Mesodermal cell (in vitro differentiated cells): ENCODE results near the gene DSG4.

Source experiments
- H3K27ac ChIP-seq: 2 replicates; pipeline ENCODE4 v1.7.0; 2013; ENCODE audit warnings: mild to moderate bottlenecking, low read depth, low read length, moderate library complexity; ENCODE audit not compliant: severe bottlenecking
- H3K36me3 ChIP-seq: 2 replicates; pipeline ENCODE4 v1.7.1; 2013; ENCODE audit warnings: mild to moderate bottlenecking, low read length, moderate library complexity; ENCODE audit not compliant: control insufficient read depth, insufficient read depth
- H3K4me1 ChIP-seq: one replicate; pipeline ENCODE4 v1.7.1; 2013; ENCODE audit warnings: mild to moderate bottlenecking, low read length; ENCODE audit not compliant: insufficient read depth, control insufficient read depth, poor library complexity, severe bottlenecking
- H3K4me3 ChIP-seq: 2 replicates; pipeline ENCODE4 v1.7.0; 2013; ENCODE audit warnings: low read length, control low read depth, mild to moderate bottlenecking; ENCODE audit not compliant: insufficient read depth, poor library complexity, severe bottlenecking; ENCODE audit errors: extremely low read depth
- H3K9me3 ChIP-seq: 2 replicates; pipeline ENCODE4 v1.7.1; 2013; ENCODE audit warnings: mild to moderate bottlenecking, low read length, moderate library complexity; ENCODE audit not compliant: control insufficient read depth
- WGBS, 2 experiments: methylation state at CpG; one replicate each; pipeline ENCODE4 v1.1.5; 2013; ENCODE audit warnings: missing lambda C conversion rate in 2 of 2; ENCODE audit not compliant: insufficient coverage in 2 of 2; 5-methylcytosine and 5-hydroxymethylcytosine counted together

Gene DSG4

GRCh38 chr18:31428211-31428610 is 51.6 kb downstream of the DSG4 start:
- no peak overlapping the region for H3K4me3 ChIP-seq
- no peaks in the 10 kb centered on the region for H3K36me3 ChIP-seq
- peaks cover 4% of the 10 kb centered on the region for H3K4me1 ChIP-seq
- H3K27ac ChIP-seq, result no peak overlapping the region
- no peaks in the 10 kb centered on the region for H3K9me3 ChIP-seq
- no CpG with 5 or more reads among the region's 1 CpG for WGBS, 2 experiments

DNA sequence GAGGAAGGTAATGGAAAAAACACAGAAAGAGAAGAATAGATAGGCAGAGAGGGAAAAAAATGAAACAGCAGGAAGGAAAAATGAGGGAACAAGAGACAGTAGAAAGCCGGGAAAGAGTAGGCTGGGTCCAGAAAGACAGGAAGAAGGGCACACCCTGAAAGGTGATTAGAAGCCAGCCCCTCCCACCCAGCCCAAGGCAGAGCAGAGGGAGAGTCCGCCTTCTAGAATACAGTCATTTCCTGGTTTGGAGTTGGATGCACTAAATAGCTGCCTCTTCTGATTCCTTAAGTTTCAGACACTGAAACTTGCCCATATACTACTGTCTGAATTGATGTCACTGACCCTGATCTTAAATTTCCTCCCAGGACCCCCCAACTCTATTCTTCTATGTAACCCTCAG is 53.0 kb downstream of the DSG4 start:
- H3K27ac ChIP-seq, result no peak overlapping the region
- peaks cover 4% of the 10 kb centered on the region for H3K4me1 ChIP-seq
- H3K4me3 ChIP-seq, result no peak overlapping the region
- no peaks in the 10 kb centered on the region for H3K9me3 ChIP-seq
- WGBS, 2 experiments, result 60% methylated on average over 1 to 2 of the region's 2 CpGs
- H3K36me3 ChIP-seq, result no peaks in the 10 kb centered on the region

DNA sequence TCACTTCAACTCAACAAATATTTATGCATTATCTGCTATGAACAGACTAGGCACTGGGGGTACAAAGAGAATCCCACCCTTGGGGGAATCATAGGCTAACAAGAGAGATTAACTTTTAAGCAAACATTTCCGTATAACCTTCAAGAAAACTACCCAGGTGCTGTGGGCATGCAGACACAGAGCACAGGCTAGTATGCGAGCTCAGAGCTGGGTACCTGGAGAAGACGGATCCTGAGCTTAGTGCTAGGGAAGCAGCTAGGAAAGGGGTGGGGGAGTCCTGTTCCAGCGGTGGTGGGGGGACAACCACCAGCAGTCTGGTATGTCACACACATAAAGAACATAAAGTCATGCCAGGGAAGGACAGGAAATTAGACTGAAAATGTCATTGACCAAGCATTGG is 53.5 kb downstream of the DSG4 start:
- H3K27ac ChIP-seq, result no peak overlapping the region
- no peaks in the 10 kb centered on the region for H3K9me3 ChIP-seq
- whole genome bisulfite sequencing, 2 experiments, result 92 to 100% methylated on average over 2 of the region's 4 CpGs
- no peak overlapping the region for H3K4me3 ChIP-seq
- H3K4me1 ChIP-seq, result peaks cover 4% of the 10 kb centered on the region
- H3K36me3 ChIP-seq, result no peaks in the 10 kb centered on the region

GRCh38 chr18:31430554-31430953 is 54.0 kb downstream of the DSG4 start:
- 80 to 100% methylated on average over 1 of the region's 1 CpG for WGBS, 2 experiments
- Histone ChIP-seq H3K27ac (no peak overlapping the region), H3K4me1 (peaks cover 4% of the 10 kb centered on the region), H3K4me3 (no peak overlapping the region), H3K9me3 (no peaks in the 10 kb centered on the region), H3K36me3 (no peaks in the 10 kb centered on the region)

GRCh38 chr18:31432316-31432715 is 55.7 kb downstream of the DSG4 start:
- Histone ChIP-seq H3K4me3 (no peak overlapping the region), H3K9me3 (no peaks in the 10 kb centered on the region), H3K36me3 (no peaks in the 10 kb centered on the region), H3K4me1 (peaks cover 4% of the 10 kb centered on the region), H3K27ac (no peak overlapping the region)
- WGBS, 2 experiments, result no CpG with 5 or more reads among the region's 1 CpG

GRCh38 chr18:31436825-31437224 is 60.2 kb downstream of the DSG4 start:
- Histone ChIP-seq H3K36me3 (no peaks in the 10 kb centered on the region), H3K27ac (no peak overlapping the region), H3K4me3 (no peak overlapping the region), H3K4me1 (no peaks in the 10 kb centered on the region), H3K9me3 (no peaks in the 10 kb centered on the region)
- WGBS, 2 experiments, result 90 to 100% methylated on average over 2 to 3 of the region's 3 CpGs

- H3K4me3 ChIP-seq, result no peak overlapping the region
- no peaks in the 10 kb centered on the region for H3K36me3 ChIP-seq
- H3K4me1 ChIP-seq, result no peaks in the 10 kb centered on the region
- H3K9me3 ChIP-seq, result no peaks in the 10 kb centered on the region
- WGBS, 2 experiments, result no CpG with 5 or more reads among the region's 2 CpGs
- H3K27ac ChIP-seq, result no peak overlapping the region
Measured at GRCh38 chr18:31438402-31438801, 61.8 kb downstream of the DSG4 start.

- H3K9me3 ChIP-seq, result no peaks in the 10 kb centered on the region
- no peaks in the 10 kb centered on the region for H3K36me3 ChIP-seq
- H3K4me1 ChIP-seq, result no peaks in the 10 kb centered on the region
- no peak overlapping the region for H3K4me3 ChIP-seq
- 92% methylated on average over 4 of the region's 6 CpGs; no CpG with 5 or more reads in 1 of the 2 experiments for WGBS, 2 experiments
- H3K27ac ChIP-seq, result no peak overlapping the region
Measured at GRCh38 chr18:31439807-31440325, 63.3 kb downstream of the DSG4 start.

DNA sequence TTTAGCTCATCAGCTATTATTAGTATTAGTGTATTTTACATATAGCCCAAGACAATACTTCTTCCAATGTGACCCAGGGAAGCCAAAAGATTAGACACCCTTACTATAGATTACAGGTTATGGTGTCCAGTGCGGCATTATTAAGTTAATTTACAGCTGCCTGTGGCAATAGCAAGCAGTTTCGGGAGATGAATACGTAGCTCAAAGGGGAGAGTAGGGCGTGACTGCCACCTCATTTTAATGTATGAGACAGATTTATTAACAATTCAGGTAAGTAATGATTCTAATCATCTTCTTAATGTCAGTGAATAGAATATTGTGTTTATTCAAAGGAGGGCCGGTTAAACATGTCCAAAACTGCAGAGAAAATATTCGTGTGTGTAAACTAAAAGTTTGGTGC is 64.2 kb downstream of the DSG4 start:
- WGBS, 2 experiments, result 92 to 100% methylated on average over 1 to 2 of the region's 6 CpGs
- Histone ChIP-seq H3K36me3 (no peaks in the 10 kb centered on the region), H3K9me3 (no peaks in the 10 kb centered on the region), H3K4me3 (no peak overlapping the region), H3K4me1 (no peaks in the 10 kb centered on the region), H3K27ac (no peak overlapping the region)

DNA sequence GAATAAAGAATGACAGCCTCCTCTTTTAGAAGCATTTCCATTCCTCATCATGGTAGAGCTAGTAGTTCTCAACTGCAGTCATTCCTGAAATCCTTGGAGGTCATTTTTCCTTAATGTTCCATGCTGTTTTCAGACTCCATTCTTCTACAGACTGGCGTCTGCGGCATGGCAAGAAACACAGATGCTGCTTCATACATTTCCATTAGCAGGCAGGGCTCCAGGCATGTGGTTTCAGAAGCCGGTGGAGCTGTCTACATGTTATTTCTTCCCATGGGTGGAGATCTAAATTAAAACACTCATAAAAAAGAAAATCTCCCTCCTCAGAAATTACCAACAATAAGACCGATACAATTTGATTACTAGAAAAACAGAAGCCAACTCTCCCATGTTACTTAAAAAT is 64.9 kb downstream of the DSG4 start:
- 88 to 93% methylated on average over 2 to 3 of the region's 4 CpGs for WGBS, 2 experiments
- Histone ChIP-seq H3K4me3 (no peak overlapping the region), H3K4me1 (no peaks in the 10 kb centered on the region), H3K9me3 (no peaks in the 10 kb centered on the region), H3K27ac (no peak overlapping the region), H3K36me3 (no peaks in the 10 kb centered on the region)

GRCh38 chr18:31444142-31444541 is 67.6 kb downstream of the DSG4 start:
- Histone ChIP-seq H3K36me3 (no peaks in the 10 kb centered on the region), H3K4me1 (no peaks in the 10 kb centered on the region), H3K9me3 (no peaks in the 10 kb centered on the region), H3K27ac (no peak overlapping the region), H3K4me3 (no peak overlapping the region)
- WGBS, 2 experiments, result no CpG with 5 or more reads among the region's 2 CpGs
